ENCODE measurements around the gene CNTNAP2. TPM values are rescaled to one million over a fixed set of nuclear protein-coding genes. Genes with fewer than 3 reads are reported as not detected.

Gene CNTNAP2
- total and polyA plus RNA-seq, 12 donors = 0.07 to 0.77 (median 0.24) TPM

GRCh38 chr7:146539836-146540235 is 423.2 kb downstream of the CNTNAP2 start:
- H3K4me1 ChIP-seq = no peaks in the 10 kb centered on the region
- TF ChIP-seq CTCF (IDR thresholded peaks at IDR 0.05) = no peak
- H3K36me3 ChIP-seq = no peaks in the 10 kb centered on the region
- WGBS, 2 donors = 36 to 48% methylated on average over 1 of the region's 1 CpG
- no peak overlapping the region for H3K27ac ChIP-seq
- no peak overlapping the region for H3K4me3 ChIP-seq
- H3K27me3 ChIP-seq = no peaks in the 10 kb centered on the region
- DNase-seq = no peak
- intact Hi-C loops (cut with DNase I) = no loop called here
- ATAC-seq = no peak
- peaks cover 0 to 6% (median 0%) of the 10 kb centered on the region in 11 donors for H3K9me3 ChIP-seq

GRCh38 chr7:146542101-146542500 is 425.5 kb downstream of the CNTNAP2 start:
- Histone ChIP-seq H3K4me1 (no peaks in the 10 kb centered on the region), H3K36me3 (no peaks in the 10 kb centered on the region), H3K27me3 (no peaks in the 10 kb centered on the region), H3K27ac (no peak overlapping the region), H3K9me3 (peaks cover 0 to 4% (median 0%) of the 10 kb centered on the region in 11 donors), H3K4me3 (no peak overlapping the region)
- WGBS, 2 donors = 73 to 75% methylated on average over 2 of the region's 2 CpGs
- ATAC-seq = no peak
- no peak for TF ChIP-seq CTCF (IDR thresholded peaks at IDR 0.05)
- intact Hi-C loops (cut with DNase I) = no loop called here
- no peak for DNase-seq

- H3K9me3 ChIP-seq = peaks cover 0 to 13% (median 0%) of the 10 kb centered on the region in 11 donors
- WGBS, 2 donors = 42 to 58% methylated on average over 2 of the region's 2 CpGs
- no peaks in the 10 kb centered on the region for H3K36me3 ChIP-seq
- H3K4me1 ChIP-seq = no peaks in the 10 kb centered on the region
- intact Hi-C loops (cut with DNase I) = no loop called here
- no peak overlapping the region for H3K4me3 ChIP-seq
- ATAC-seq = no peak
- H3K27me3 ChIP-seq = no peaks in the 10 kb centered on the region
- no peak for DNase-seq
- no peak for TF ChIP-seq CTCF (IDR thresholded peaks at IDR 0.05)
- no peak overlapping the region for H3K27ac ChIP-seq
Measured at GRCh38 chr7:146544748-146545147, 428.1 kb downstream of the CNTNAP2 start.

GRCh38 chr7:146548816-146549215 is 432.2 kb downstream of the CNTNAP2 start:
- no peaks in the 10 kb centered on the region for H3K27me3 ChIP-seq
- no peak overlapping the region for H3K27ac ChIP-seq
- peaks cover 0 to 13% (median 0%) of the 10 kb centered on the region in 11 donors for H3K9me3 ChIP-seq
- no peak for TF ChIP-seq CTCF (IDR thresholded peaks at IDR 0.05)
- no peak overlapping the region for H3K4me3 ChIP-seq
- no peak for DNase-seq
- no peak for ATAC-seq
- WGBS, 2 donors = 71 to 76% methylated on average over 1 of the region's 1 CpG
- intact Hi-C loops (cut with DNase I) = no loop called here
- H3K4me1 ChIP-seq = no peaks in the 10 kb centered on the region
- no peaks in the 10 kb centered on the region for H3K36me3 ChIP-seq

Measured in heart right ventricle (tissue), 16 donors.